MCF 10A (cell line): ENCODE measurements around the gene PTPRT. TPM values are rescaled to one million over a fixed set of nuclear protein-coding genes. Genes with fewer than 3 reads are reported as not detected.

Source experiments
- BruUV-seq: library from RNA; stranded (reverse); fragments of 400-500 nt; replicated peaks from 2 replicates; lab custom pipeline; 2021; lab: Mats Ljungman, UMichigan
- CTCF ChIA-PET: fragments of 300-600 bp; sonication (Branson Sonifier 250); formaldehyde crosslinking; extraction: SDS; loops from one replicate; lab custom pipeline; 2021; ENCODE audit warnings: antibody characterized with exemption, inconsistent platforms; lab: Yijun Ruan, JAX
- POLR2A ChIA-PET: fragments of 300-600, 350-650 bp; sonication (Branson Sonifier 250); formaldehyde crosslinking; extraction: SDS; loops from one replicate; lab custom pipeline; 2020; ENCODE audit warnings: antibody characterized with exemption, inconsistent platforms; lab: Yijun Ruan, JAX
- DNase-seq: peaks from one replicate; pipeline ENCODE4 v3.0.0-alpha.2; 2018; ENCODE audit not compliant: unreplicated experiment
- H3K27ac Mint-ChIP-seq: one replicate; pipeline ENCODE4 v1.8.0; 2022; ENCODE audit warnings: mild to moderate bottlenecking, low read depth, mixed read lengths; ENCODE audit not compliant: unreplicated experiment
- H3K27me3 Mint-ChIP-seq: one replicate; pipeline ENCODE4 v1.8.0; 2022; ENCODE audit warnings: mixed read lengths; ENCODE audit not compliant: insufficient read depth, unreplicated experiment
- H3K36me3 Mint-ChIP-seq: one replicate; pipeline ENCODE4 v1.8.0; 2022; ENCODE audit warnings: mild to moderate bottlenecking, moderate library complexity, mixed read lengths; ENCODE audit not compliant: insufficient read depth, unreplicated experiment
- H3K4me1 Mint-ChIP-seq: one replicate; pipeline ENCODE4 v1.8.0; 2022; ENCODE audit warnings: mixed read lengths; ENCODE audit not compliant: insufficient read depth, unreplicated experiment
- H3K4me3 Mint-ChIP-seq: one replicate; pipeline ENCODE4 v1.8.0; 2022; ENCODE audit warnings: mild to moderate bottlenecking, moderate library complexity, mixed read lengths; ENCODE audit not compliant: unreplicated experiment
- H3K9me3 Mint-ChIP-seq: one replicate; pipeline ENCODE4 v1.8.0; 2022; ENCODE audit warnings: mixed read lengths; ENCODE audit not compliant: unreplicated experiment
- intact Hi-C: fragments of 100-400 bp; cut with micrococcal nuclease; formaldehyde crosslinking; loops from 2 replicates; pipeline ENCODE4 v1.14.1; 2022
- total RNA-seq: library from RNA; stranded (reverse); gene quantifications from 2 replicates; pipeline ENCODE4 v1.2.3, GENCODE V29; 2022
- TF ChIP-seq, protein P1 (sequence below): fragments of 200-600 bp; IDR thresholded peaks from one replicate; pipeline ENCODE4 v1.8.0; 2022; ENCODE audit warnings: antibody characterized with exemption, mild to moderate bottlenecking; ENCODE audit not compliant: unreplicated experiment

Gene PTPRT
- total RNA-seq, 1 experiment from 2014 or later = not detected

DNA sequence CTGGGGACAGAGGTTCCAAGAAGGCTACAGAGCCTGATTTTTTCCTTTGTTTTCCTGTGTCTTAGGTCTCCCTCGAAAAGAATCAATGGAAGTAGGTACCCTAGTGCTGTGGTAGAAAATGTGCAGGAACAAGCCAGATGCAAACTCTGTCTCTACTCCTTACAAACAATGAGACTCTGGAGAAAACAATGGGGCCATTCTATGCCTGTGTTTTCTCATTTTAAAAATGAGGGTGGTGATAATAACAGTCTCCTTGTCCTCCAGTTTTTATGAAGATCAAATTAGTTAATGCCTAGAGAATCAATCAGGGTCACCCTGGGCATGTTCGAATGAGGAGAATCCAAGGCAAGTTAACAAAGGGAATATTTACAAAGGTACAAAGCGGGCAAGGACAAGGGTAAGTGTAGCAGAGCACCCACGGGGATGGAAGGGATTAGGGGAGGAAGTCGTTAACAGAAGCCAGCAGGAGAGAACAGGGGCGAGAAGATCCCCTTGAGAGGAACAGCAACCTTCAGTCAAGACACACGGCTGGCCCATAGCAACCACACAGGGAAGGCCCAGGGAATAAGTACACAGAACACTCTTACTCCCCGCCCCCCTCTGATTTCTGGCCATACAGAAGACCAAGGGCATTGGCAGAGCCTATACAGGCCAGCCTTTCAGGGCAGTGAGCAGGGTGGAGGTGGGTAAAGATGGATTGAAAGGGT, 342.8 kb downstream of the PTPRT start:
- Mint-ChIP-seq H3K9me3 (peaks cover 68% of the 10 kb centered on the region), H3K4me3 (no peak overlapping the region), H3K4me1 (no peaks in the 10 kb centered on the region), H3K27ac (no peak overlapping the region), H3K36me3 (no peaks in the 10 kb centered on the region), H3K27me3 (no peaks in the 10 kb centered on the region)
- intact Hi-C loops = no loop called here
- TF ChIP-seq, protein P1, sequence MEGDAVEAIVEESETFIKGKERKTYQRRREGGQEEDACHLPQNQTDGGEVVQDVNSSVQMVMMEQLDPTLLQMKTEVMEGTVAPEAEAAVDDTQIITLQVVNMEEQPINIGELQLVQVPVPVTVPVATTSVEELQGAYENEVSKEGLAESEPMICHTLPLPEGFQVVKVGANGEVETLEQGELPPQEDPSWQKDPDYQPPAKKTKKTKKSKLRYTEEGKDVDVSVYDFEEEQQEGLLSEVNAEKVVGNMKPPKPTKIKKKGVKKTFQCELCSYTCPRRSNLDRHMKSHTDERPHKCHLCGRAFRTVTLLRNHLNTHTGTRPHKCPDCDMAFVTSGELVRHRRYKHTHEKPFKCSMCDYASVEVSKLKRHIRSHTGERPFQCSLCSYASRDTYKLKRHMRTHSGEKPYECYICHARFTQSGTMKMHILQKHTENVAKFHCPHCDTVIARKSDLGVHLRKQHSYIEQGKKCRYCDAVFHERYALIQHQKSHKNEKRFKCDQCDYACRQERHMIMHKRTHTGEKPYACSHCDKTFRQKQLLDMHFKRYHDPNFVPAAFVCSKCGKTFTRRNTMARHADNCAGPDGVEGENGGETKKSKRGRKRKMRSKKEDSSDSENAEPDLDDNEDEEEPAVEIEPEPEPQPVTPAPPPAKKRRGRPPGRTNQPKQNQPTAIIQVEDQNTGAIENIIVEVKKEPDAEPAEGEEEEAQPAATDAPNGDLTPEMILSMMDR = no peak
- ChIA-PET CTCF (no interaction called here), POLR2A (no interaction called here)
- DNase-seq = no peak
- BruUV-seq = no TSS peak

GRCh38 chr20:42844751-42845150, 345.0 kb downstream of the PTPRT start:
- H3K27ac Mint-ChIP-seq = no peak overlapping the region
- BruUV-seq = no TSS peak
- no peaks in the 10 kb centered on the region for H3K4me1 Mint-ChIP-seq
- peaks cover 50% of the 10 kb centered on the region for H3K9me3 Mint-ChIP-seq
- POLR2A ChIA-PET = no interaction called here
- TF ChIP-seq, protein P1 = no peak
- no peaks in the 10 kb centered on the region for H3K27me3 Mint-ChIP-seq
- H3K36me3 Mint-ChIP-seq = no peaks in the 10 kb centered on the region
- H3K4me3 Mint-ChIP-seq = no peak overlapping the region
- intact Hi-C loops = no loop called here
- no peak for DNase-seq
- CTCF ChIA-PET = no interaction called here

DNA sequence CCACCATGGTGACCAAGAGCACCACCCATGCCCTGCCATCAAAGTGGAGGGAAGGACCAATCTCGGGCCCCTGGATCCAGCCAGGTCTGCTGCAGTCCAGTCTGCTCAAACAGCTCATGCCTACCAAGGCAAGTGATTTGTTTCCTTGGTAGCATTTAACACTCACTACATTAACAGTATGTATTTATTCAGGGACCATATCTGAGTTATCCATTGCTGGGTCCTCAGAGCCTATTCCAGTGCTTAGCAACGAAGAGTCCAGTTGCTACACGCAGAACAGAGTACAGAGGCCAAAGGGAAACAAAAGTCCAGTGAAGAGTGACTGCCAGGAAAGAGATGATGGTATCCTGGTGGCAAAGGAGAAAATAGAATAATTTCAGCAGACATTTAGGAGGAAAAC, 352.2 kb downstream of the PTPRT start:
- H3K27ac Mint-ChIP-seq = no peak overlapping the region
- TF ChIP-seq, protein P1 = no peak
- no peak overlapping the region for H3K4me3 Mint-ChIP-seq
- intact Hi-C loops = no loop called here
- H3K36me3 Mint-ChIP-seq = no peaks in the 10 kb centered on the region
- DNase-seq = no peak
- CTCF ChIA-PET = no interaction called here
- no peaks in the 10 kb centered on the region for H3K27me3 Mint-ChIP-seq
- POLR2A ChIA-PET = no interaction called here
- peaks cover 42% of the 10 kb centered on the region for H3K9me3 Mint-ChIP-seq
- BruUV-seq = no TSS peak
- no peaks in the 10 kb centered on the region for H3K4me1 Mint-ChIP-seq

- peaks cover 47% of the 10 kb centered on the region for H3K9me3 Mint-ChIP-seq
- no peaks in the 10 kb centered on the region for H3K4me1 Mint-ChIP-seq
- H3K27ac Mint-ChIP-seq = no peak overlapping the region
Measured at GRCh38 chr20:42836339-42836738, 353.4 kb downstream of the PTPRT start.

More at GRCh38 chr20:42836339-42836738, 353.4 kb downstream of the PTPRT start:
- intact Hi-C loops = no loop called here
- no TSS peak for BruUV-seq
- DNase-seq = no peak
- CTCF ChIA-PET = interaction anchor here (0.6 kb wide), 1 partner anchor 116 kb away, joined by 3 read pairs; no protein-coding TSS in a partner anchor
- Mint-ChIP-seq H3K4me3 (no peak overlapping the region), H3K36me3 (no peaks in the 10 kb centered on the region), H3K27me3 (no peaks in the 10 kb centered on the region)
- TF ChIP-seq, protein P1 = no peak
- POLR2A ChIA-PET = no interaction called here
